GM10248 (cell line): Measurements from ENCODE around the gene SLC30A9.

Experiments
- CTCF ChIA-PET: fragments of 300-600 bp; sonication (Branson Sonifier 250); formaldehyde crosslinking; extraction: SDS; loops from one replicate; lab custom pipeline; 2021; ENCODE audit warnings: antibody characterized with exemption; lab: Yijun Ruan, JAX
- POLR2A ChIA-PET: fragments of 350-650 bp; sonication (Branson Sonifier 250); formaldehyde crosslinking; extraction: SDS; loops from one replicate; lab custom pipeline; 2020; ENCODE audit warnings: antibody characterized with exemption; lab: Yijun Ruan, JAX
- DNase-seq: peaks from one replicate; pipeline ENCODE4 v3.0.0; 2012; ENCODE audit errors: extremely low spot score
- TF ChIP-seq, protein P1 (sequence below): IDR thresholded peaks from 2 replicates; pipeline ENCODE4 v1.5.1; 2012; ENCODE audit warnings: mild to moderate bottlenecking, low read depth; ENCODE audit errors: extremely low read depth, missing control alignments, control extremely low read depth

Gene SLC30A9

GRCh38 chr4:42018451-42018850, 28.1 kb downstream of the SLC30A9 start:
- no peak for DNase-seq
- TF ChIP-seq, protein P1, sequence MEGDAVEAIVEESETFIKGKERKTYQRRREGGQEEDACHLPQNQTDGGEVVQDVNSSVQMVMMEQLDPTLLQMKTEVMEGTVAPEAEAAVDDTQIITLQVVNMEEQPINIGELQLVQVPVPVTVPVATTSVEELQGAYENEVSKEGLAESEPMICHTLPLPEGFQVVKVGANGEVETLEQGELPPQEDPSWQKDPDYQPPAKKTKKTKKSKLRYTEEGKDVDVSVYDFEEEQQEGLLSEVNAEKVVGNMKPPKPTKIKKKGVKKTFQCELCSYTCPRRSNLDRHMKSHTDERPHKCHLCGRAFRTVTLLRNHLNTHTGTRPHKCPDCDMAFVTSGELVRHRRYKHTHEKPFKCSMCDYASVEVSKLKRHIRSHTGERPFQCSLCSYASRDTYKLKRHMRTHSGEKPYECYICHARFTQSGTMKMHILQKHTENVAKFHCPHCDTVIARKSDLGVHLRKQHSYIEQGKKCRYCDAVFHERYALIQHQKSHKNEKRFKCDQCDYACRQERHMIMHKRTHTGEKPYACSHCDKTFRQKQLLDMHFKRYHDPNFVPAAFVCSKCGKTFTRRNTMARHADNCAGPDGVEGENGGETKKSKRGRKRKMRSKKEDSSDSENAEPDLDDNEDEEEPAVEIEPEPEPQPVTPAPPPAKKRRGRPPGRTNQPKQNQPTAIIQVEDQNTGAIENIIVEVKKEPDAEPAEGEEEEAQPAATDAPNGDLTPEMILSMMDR = no peak
- POLR2A ChIA-PET = no interaction called here
- CTCF ChIA-PET = interaction anchor here (0.9 to 1.7 kb wide), 3 partner anchors 13 to 46 kb away, joined by 3 to 4 read pairs (median 3); no protein-coding TSS in a partner anchor

DNA sequence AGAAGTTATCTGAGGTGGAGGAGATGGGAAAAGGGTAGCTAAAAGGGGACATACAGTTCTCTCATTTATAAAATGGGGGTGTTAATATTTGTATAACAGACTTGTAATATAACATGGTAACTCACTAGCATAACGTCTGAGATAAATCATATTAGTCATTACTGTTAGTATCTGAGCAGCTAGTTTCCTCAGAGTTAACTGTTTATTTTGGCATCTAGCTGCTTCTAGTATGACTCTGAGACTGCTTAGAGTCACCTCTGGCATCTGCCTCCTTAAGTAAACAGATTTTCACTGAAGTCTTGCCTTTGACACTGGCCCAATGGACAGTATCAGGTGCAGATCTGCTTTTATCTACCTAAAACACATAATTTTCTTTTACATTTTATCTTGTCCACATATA, 58.1 kb downstream of the SLC30A9 start:
- no peak for DNase-seq
- POLR2A ChIA-PET = no interaction called here
- CTCF ChIA-PET = interaction anchor here (1.3 kb wide), 1 partner anchor 16 kb away, joined by 3 read pairs; no protein-coding TSS in a partner anchor
- TF ChIP-seq, protein P1 = no peak

DNA sequence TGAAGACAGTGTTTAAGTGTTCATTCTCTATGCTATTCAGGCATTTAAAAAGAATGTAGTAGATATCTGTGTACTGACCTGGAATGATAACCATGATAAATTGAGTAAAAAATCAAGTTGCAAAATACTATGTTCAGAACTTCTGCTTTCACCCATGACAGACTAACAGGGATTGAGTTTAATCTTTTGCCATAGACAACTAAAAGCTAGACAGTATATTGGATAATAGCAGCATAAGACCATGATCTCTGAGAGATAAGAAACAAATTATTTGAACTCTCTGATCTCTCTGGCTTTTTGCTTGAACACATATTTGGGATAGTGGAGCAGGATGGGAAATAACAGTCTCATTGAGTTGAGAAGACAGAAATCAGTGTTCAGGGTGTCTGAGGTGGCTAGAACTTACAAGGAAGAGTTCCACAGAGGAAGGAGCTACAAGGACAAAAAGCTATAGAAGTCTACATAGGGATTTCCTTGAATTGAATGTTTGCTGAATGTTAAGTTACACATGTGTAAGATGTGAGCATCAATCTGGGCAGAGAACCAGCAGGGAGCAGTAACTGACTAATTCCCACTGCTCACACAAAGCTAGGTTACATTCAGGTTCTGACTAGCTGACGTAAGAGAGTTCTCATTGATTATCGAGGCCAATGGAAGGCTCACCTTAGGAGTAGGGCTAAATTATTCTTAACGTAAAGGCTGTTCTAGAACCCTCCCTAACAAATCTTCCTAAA, 60.4 kb downstream of the SLC30A9 start:
- TF ChIP-seq, protein P1 = no peak
- no peak for DNase-seq
- ChIA-PET POLR2A (no interaction called here), CTCF (interaction anchor here (0.9 to 1.5 kb wide), 4 partner anchors 11 to 232 kb away, joined by 3 to 5 read pairs (median 3); no protein-coding TSS in a partner anchor)

GRCh38 chr4:42066402-42066801, 76.1 kb downstream of the SLC30A9 start:
- no peak for DNase-seq
- TF ChIP-seq, protein P1 = no peak
- CTCF ChIA-PET = no interaction called here
- POLR2A ChIA-PET = no interaction called here

GRCh38 chr4:42067264-42067663, 76.9 kb downstream of the SLC30A9 start:
- DNase-seq = no peak
- CTCF ChIA-PET = no interaction called here
- POLR2A ChIA-PET = no interaction called here
- TF ChIP-seq, protein P1 = no peak

DNA sequence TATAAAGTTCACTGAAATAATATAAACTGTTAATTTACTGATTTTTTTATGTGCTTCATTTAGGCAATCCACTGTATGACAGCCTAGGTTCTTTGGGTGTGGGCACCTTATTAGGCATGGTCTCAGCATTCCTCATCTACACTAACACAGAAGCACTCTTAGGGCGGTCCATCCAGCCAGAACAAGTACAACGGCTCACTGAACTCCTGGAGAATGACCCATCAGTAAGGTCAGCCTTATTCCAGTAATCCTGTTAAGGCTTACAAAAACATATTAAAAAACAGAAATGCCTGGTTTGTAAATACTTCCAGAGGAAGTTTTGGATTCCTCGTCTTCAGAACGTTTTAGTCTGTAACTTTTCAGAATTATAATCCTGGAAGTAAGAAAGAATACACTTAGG, 80.1 kb downstream of the SLC30A9 start:
- ChIA-PET POLR2A (no interaction called here), CTCF (no interaction called here)
- TF ChIP-seq, protein P1 = no peak
- no peak for DNase-seq
